OCI-LY3 (cell line): ENCODE measurements around the gene SNX30.

Experiments
- H2AFZ ChIP-seq: fragments of 200-600, 300-600 bp; shearing (Covaris generic); 2 replicates; pipeline ENCODE4 v1.6.0; 2014; ENCODE audit warnings: antibody characterized with exemption, low read depth, low read length
- H3K27ac ChIP-seq: fragments of 200-600, 300-600 bp; sonication (generic); 2 replicates; pipeline ENCODE4 v1.5.1; 2014; ENCODE audit warnings: mild to moderate bottlenecking, low read length, moderate library complexity, mixed read lengths
- H3K27me3 ChIP-seq: fragments of 200-600, 300-600 bp; sonication (generic); 2 replicates; pipeline ENCODE4 v1.6.1; 2014; ENCODE audit warnings: low read depth, low read length, mixed read lengths
- H3K36me3 ChIP-seq: fragments of 200-600, 300-600 bp; sonication (generic); replicated peaks from 2 replicates; pipeline ENCODE3; 2014; ENCODE audit warnings: low read depth, low read length, mixed read lengths
- H3K4me1 ChIP-seq: fragments of 300-600, 200-600 bp; sonication (generic); 2 replicates; pipeline ENCODE4 v1.6.1; 2014; ENCODE audit warnings: low read length, mixed read lengths
- H3K4me2 ChIP-seq: fragments of 200-600, 300-600 bp; sonication (generic); 2 replicates; pipeline ENCODE4 v1.6.1; 2014; ENCODE audit warnings: low read length, mixed read lengths
- H3K4me3 ChIP-seq: fragments of 300-600, 200-600 bp; sonication (generic); 2 replicates; pipeline ENCODE4 v1.5.1; 2014; ENCODE audit warnings: antibody characterized with exemption, mild to moderate bottlenecking, low read length, moderate library complexity
- H3K79me2 ChIP-seq: fragments of 300-600, 200-600 bp; shearing (Covaris generic); 2 replicates; pipeline ENCODE4 v1.6.1; 2014; ENCODE audit warnings: mild to moderate bottlenecking, low read length, mixed read lengths
- H3K9ac ChIP-seq: fragments of 300-600, 200-600 bp; shearing (Covaris generic); 2 replicates; pipeline ENCODE4 v1.6.0; 2014; ENCODE audit warnings: mild to moderate bottlenecking, low read length, moderate library complexity
- H3K9me3 ChIP-seq: fragments of 200-600, 300-600 bp; shearing (Covaris generic); 2 replicates; pipeline ENCODE4 v1.6.1; 2014; ENCODE audit warnings: low read length, mixed read lengths; ENCODE audit not compliant: insufficient read depth
- H4K20me1 ChIP-seq: fragments of 200-600, 300-600 bp; sonication (generic); 2 replicates; pipeline ENCODE4 v1.6.1; 2016; ENCODE audit warnings: low read length, mixed read lengths; ENCODE audit not compliant: insufficient read depth
- EZH2phosphoT487 ChIP-seq: fragments of 200-600 bp; shearing (Covaris generic); IDR thresholded peaks from 2 replicates; pipeline ENCODE4 v1.6.1; 2018; ENCODE audit warnings: antibody characterized with exemption, mixed run types, low read depth
- TF ChIP-seq, protein P1 (sequence below): fragments of 200-600, 300-600 bp; sonication (generic); IDR thresholded peaks from 2 replicates; pipeline ENCODE4 v1.5.1; 2014; ENCODE audit warnings: antibody characterized with exemption, low read length, low read depth

SNX30 gene

DNA sequence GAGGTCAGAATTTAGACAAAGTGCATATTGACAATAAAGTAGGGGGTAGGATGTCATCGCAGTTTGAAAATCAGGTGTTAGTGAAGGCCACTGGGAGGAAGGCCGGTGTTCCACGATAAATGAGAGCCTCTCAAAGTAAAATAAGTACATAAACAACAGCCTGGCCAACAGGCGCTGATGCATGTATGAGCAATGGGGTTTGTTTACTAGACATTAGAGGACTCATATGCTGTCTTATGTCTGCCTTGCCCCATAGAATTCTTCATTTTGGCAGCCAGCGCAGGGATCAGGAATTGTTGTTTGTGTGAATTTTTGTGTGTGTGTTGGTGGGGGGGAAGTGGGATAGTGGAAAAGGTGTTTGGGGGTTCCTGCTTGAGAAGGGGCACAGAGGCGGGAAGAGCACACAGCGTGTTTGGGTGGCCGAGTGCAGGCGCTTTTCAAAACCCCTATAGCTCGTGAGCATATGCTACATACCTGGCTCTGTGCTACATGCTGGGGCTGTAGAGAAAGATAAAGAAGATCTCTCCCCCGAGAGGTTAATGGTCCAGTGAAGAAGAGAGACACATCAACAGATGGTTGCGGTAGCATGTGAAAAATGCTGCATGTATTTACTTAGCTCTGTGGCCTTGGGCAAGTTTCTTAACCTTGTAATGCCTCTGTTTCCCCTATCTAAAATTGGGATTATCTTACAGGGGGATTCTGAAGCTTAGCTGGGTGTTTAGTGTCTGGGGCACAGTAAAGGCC lies 11.5 kb downstream of the SNX30 start:
- no peaks in the 10 kb centered on the region for H3K36me3 ChIP-seq
- H3K4me2 ChIP-seq = no peak overlapping the region
- H3K4me1 ChIP-seq = no peaks in the 10 kb centered on the region
- H3K79me2 ChIP-seq = no peaks in the 10 kb centered on the region
- no peak overlapping the region for H3K9ac ChIP-seq
- TF ChIP-seq, protein P1, sequence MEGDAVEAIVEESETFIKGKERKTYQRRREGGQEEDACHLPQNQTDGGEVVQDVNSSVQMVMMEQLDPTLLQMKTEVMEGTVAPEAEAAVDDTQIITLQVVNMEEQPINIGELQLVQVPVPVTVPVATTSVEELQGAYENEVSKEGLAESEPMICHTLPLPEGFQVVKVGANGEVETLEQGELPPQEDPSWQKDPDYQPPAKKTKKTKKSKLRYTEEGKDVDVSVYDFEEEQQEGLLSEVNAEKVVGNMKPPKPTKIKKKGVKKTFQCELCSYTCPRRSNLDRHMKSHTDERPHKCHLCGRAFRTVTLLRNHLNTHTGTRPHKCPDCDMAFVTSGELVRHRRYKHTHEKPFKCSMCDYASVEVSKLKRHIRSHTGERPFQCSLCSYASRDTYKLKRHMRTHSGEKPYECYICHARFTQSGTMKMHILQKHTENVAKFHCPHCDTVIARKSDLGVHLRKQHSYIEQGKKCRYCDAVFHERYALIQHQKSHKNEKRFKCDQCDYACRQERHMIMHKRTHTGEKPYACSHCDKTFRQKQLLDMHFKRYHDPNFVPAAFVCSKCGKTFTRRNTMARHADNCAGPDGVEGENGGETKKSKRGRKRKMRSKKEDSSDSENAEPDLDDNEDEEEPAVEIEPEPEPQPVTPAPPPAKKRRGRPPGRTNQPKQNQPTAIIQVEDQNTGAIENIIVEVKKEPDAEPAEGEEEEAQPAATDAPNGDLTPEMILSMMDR = no peak
- TF ChIP-seq EZH2phosphoT487 = no peak
- no peak overlapping the region for H2AFZ ChIP-seq
- H3K27ac ChIP-seq = no peak overlapping the region
- H3K27me3 ChIP-seq = no peaks in the 10 kb centered on the region
- H4K20me1 ChIP-seq = no peaks in the 10 kb centered on the region; the same call in 1 of the 2 replicates
- H3K9me3 ChIP-seq = no peaks in the 10 kb centered on the region
- H3K4me3 ChIP-seq = no peak overlapping the region

DNA sequence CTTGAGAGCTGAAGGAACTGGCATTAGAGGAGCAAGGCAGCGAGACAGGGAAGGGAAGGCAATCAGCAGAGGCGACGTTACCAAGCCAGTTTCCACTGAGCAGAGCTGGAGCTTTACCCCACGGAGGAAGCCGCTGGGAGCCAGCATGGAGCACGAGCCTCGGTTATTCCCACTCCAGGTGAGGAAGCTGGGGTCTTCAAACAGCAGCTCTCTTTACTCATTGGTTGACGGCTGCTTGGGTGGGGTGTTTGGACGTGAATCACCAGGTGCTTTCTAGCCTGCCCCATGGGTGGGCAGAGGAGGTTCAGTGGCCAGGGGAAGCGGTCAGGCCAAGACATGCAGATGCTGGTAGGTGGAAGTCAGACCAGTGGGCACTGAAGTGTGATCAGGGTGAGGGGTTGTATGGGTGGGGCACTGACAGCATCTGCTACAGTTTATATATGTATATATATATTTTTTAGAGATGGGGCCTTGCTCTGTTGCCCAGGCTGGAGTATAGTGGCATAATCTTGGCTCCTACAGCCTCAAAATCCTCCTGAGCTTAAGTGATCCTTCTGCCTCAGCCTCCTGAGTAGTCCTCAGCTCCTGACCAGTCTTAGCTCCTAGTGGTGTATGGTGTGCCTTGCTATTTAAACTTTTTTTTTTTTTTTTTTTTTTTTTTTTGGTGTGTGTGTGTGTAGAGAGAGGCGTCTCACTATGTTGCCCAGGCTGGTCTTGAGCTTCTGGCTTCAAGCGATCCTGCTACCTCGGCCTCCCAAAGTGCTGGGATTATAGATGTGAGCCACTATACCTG lies 12.4 kb downstream of the SNX30 start:
- H3K27me3 ChIP-seq = no peaks in the 10 kb centered on the region
- no peak overlapping the region for H3K4me3 ChIP-seq
- H3K36me3 ChIP-seq = no peaks in the 10 kb centered on the region
- no peaks in the 10 kb centered on the region; the same call in 1 of the 2 replicates for H4K20me1 ChIP-seq
- H3K79me2 ChIP-seq = no peaks in the 10 kb centered on the region
- no peak overlapping the region for H3K9ac ChIP-seq
- H2AFZ ChIP-seq = no peak overlapping the region
- no peaks in the 10 kb centered on the region for H3K4me1 ChIP-seq
- TF ChIP-seq EZH2phosphoT487 = no peak
- TF ChIP-seq, protein P1 = no peak
- no peak overlapping the region for H3K4me2 ChIP-seq
- H3K9me3 ChIP-seq = no peaks in the 10 kb centered on the region
- H3K27ac ChIP-seq = no peak overlapping the region

DNA sequence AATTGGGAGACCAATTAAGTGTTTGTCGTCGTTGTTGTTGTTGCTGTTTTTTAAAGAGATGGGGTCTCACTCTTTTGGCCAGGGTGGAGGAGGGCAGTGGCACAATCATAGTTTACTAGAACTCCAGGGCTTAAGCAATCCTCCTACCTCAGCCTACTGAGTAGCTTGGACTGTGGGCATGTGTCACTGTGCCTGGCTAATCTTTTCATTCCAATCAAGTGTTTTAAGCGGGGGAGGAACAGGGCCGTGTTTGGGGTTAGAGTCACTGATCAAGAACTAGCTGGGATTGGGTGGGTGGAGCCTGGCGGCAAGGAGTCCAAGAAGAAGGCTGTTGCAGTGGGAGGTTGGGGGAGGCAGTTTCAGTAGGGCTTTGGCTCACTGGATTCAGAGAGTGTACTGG lies 13.8 kb downstream of the SNX30 start:
- no peaks in the 10 kb centered on the region for H3K4me1 ChIP-seq
- TF ChIP-seq, protein P1 = no peak
- no peak for TF ChIP-seq EZH2phosphoT487
- H3K4me2 ChIP-seq = no peak overlapping the region
- no peaks in the 10 kb centered on the region for H3K9me3 ChIP-seq
- H3K4me3 ChIP-seq = no peak overlapping the region
- no peaks in the 10 kb centered on the region for H3K27me3 ChIP-seq
- H4K20me1 ChIP-seq = no peaks in the 10 kb centered on the region; the same call in 1 of the 2 replicates
- H3K9ac ChIP-seq = no peak overlapping the region
- H2AFZ ChIP-seq = no peak overlapping the region
- no peaks in the 10 kb centered on the region for H3K36me3 ChIP-seq
- no peaks in the 10 kb centered on the region for H3K79me2 ChIP-seq
- no peak overlapping the region for H3K27ac ChIP-seq

GRCh38 chr9:112764837-112765236 lies 14.3 kb downstream of the SNX30 start:
- Histone ChIP-seq H3K36me3 (no peaks in the 10 kb centered on the region), H3K4me3 (no peak overlapping the region), H3K9ac (no peak overlapping the region), H3K4me1 (no peaks in the 10 kb centered on the region), H4K20me1 (no peaks in the 10 kb centered on the region; the same call in 1 of the 2 replicates), H3K27ac (no peak overlapping the region), H3K9me3 (no peaks in the 10 kb centered on the region), H3K27me3 (no peaks in the 10 kb centered on the region), H3K79me2 (no peaks in the 10 kb centered on the region), H3K4me2 (no peak overlapping the region), H2AFZ (no peak overlapping the region)
- TF ChIP-seq, protein P1 = no peak
